BLaER1 (cell line): ENCODE results near the gene FOXD4.
"Not testable (repeated sequence)": the region's sequence is repeated elsewhere in the genome, so short reads cannot be mapped to it uniquely, and the experiment has no call there.

Experiments used
- H3K27ac ChIP-seq: shearing (Covaris generic); formaldehyde crosslinking; 2 replicates; pipeline ENCODE4 v1.8.1; 2022
- H3K27me3 ChIP-seq: shearing (Covaris generic); formaldehyde crosslinking; 2 replicates; pipeline ENCODE4 v1.8.1; 2022
- H3K36me3 ChIP-seq: shearing (Covaris generic); formaldehyde crosslinking; 2 replicates; pipeline ENCODE4 v1.8.1; 2022
- H3K4me1 ChIP-seq: shearing (Covaris generic); formaldehyde crosslinking; 2 replicates; pipeline ENCODE4 v1.8.1; 2022
- H3K4me2 ChIP-seq: shearing (Covaris generic); formaldehyde crosslinking; 2 replicates; pipeline ENCODE4 v1.8.1; 2022
- H3K4me3 ChIP-seq: shearing (Covaris generic); formaldehyde crosslinking; 2 replicates; pipeline ENCODE4 v1.8.1; 2022
- H3K9ac ChIP-seq: shearing (Covaris generic); formaldehyde crosslinking; 2 replicates; pipeline ENCODE4 v1.8.1; 2022
- H3K9me3 ChIP-seq: shearing (Covaris generic); formaldehyde crosslinking; 2 replicates; pipeline ENCODE4 v1.8.1; 2022
- H4K20me1 ChIP-seq: shearing (Covaris generic); formaldehyde crosslinking; 2 replicates; pipeline ENCODE4 v1.8.1; 2022

FOXD4 gene

DNA sequence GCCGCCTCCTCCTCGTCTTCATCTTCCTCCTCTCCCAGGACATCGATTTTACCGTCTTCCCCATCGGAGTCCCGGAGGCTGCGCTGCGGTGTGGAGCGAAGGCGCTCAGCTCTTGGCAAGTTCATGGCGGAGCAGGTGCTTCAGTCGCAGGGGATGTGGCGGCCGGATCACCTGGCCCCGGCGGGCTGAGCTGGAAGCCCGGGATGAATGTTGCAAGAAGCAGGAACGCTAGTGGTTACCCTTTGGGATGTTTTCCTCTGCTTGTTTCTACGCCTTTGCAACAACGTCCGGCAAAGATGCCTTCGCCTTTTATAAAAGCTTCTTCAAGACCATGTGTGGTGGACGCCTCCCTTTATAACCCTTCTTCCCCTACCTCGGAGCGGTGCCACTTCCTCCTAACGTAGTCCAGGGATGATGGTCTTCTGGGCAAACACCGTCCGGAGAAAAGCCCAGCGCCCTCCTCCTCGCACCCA lies at the start of gene FOXD4:
Gene FOXD4 (minus strand): TSS at position 423 of the 473 bp plus-strand sequence. CDS start 298 bp downstream, at position 125.
- H3K4me2 ChIP-seq, H3K9me3 ChIP-seq, H3K27ac ChIP-seq, H3K9ac ChIP-seq, H3K36me3 ChIP-seq, H3K4me3 ChIP-seq: not testable (repeated sequence)
- Histone ChIP-seq H3K27me3 (peaks cover 53% of the 10 kb centered on the region), H3K4me1 (peaks cover 12% of the 10 kb centered on the region), H4K20me1 (peaks cover 29% of the 10 kb centered on the region)

DNA sequence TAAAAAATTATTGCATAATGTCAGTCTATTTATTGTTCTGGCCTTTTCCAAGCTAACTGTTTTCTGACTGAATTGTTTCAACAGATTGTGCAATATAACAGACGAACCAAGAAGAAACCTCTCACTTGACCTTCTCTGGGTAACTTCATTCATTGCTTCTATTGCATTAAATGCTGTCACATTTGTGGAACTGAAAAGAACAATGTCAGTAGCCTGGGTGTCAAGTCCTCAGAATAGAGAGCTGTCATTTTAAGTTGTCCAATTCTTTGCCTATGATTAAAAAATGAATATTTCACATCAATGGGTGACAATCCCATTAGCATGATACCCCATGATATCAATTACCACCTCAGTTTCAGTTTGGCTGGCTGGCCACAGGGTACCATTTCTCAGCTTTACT lies 41.7 kb upstream of the FOXD4 start:
- not testable (repeated sequence) for H4K20me1 ChIP-seq, H3K36me3 ChIP-seq, H3K27ac ChIP-seq, H3K4me2 ChIP-seq, H3K4me1 ChIP-seq, H3K4me3 ChIP-seq, H3K9me3 ChIP-seq, H3K27me3 ChIP-seq, H3K9ac ChIP-seq

DNA sequence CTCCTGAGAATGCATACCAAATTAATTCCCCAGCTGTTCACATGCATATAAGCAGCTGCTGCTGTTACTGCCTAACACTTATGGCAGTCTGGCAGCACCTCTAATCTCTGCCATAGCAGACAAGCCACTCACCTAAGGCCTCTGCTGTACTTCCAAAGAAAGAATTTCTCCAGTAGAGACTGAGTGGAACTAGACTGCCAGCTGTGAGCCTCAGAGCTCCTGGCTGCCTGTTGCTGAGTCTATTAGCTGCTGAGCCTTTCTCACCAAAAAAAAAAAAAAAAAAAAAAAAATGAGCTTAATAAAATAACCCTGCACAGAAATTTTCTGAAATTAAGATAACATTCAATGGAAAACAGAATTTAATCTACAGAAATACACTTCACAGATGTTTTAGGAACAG lies 33.0 kb upstream of the FOXD4 start:
- H3K27me3 ChIP-seq, H3K9me3 ChIP-seq, H4K20me1 ChIP-seq, H3K4me3 ChIP-seq, H3K27ac ChIP-seq, H3K9ac ChIP-seq, H3K4me1 ChIP-seq, H3K4me2 ChIP-seq, H3K36me3 ChIP-seq: not testable (repeated sequence)

DNA sequence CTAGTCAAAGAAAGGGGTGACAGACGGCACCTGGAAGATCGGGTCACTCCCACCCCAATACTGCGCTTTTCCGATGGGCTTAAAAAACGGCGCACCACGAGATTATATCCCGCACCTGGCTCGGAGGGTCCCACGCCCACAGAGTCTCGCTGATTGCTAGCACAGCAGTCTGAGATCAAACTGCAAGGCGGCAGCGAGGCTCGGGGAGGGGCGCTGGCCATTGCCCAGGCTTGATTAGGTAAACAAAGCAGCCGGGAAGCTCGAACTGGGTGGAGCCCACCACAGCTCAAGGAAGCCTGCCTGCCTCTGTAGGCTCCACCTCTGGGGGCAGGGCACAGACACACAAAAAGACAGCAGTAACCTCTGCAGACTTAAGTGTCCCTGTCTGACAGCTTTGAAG lies 21.7 kb upstream of the FOXD4 start:
- not testable (repeated sequence) for H4K20me1 ChIP-seq, H3K36me3 ChIP-seq, H3K4me2 ChIP-seq, H3K4me3 ChIP-seq, H3K4me1 ChIP-seq, H3K27ac ChIP-seq, H3K9ac ChIP-seq, H3K9me3 ChIP-seq, H3K27me3 ChIP-seq

DNA sequence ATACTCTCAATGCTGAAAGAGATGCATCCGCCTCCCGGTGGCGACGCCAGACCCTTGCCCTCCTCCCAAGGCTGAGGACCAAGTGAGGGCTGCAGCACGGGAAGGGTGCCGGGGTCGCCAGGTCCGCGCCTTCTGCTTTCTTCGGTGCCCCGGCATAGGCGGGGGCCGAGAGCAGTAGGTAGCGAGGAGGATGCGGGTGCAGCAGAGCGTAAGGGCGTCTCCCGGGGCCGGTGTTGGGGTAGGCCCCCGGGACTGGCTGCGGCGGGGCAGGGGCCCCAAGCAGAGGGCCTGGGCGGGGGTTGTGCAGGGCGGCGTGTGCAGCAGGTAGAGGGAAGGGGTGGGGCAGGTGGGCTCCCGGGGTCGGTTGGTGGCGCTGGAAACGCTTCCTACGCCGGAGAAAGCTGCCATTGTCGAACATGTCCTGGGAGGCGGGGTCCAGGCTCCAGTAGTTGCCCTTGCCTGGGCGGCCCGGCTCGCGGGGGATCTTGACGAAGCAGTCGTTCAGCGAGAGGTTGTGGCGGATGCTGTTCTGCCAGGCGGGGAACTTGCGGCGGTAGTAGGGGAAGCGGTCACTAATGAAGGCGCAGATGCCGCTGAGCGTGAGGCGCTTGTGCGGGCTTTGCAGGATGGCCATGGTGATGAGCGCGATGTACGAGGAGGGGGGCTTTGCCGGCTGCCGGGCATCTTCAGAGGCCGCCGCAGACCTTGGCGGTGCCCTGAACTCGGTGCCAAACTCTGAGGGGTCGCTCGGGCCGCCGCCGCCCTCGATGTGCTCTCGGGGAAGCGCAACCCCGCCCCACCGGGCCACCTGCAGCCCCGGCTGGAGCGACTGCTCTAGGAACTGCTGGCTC lies 848 bp downstream of the FOXD4 start:
- H3K27ac ChIP-seq: not testable (repeated sequence)

DNA sequence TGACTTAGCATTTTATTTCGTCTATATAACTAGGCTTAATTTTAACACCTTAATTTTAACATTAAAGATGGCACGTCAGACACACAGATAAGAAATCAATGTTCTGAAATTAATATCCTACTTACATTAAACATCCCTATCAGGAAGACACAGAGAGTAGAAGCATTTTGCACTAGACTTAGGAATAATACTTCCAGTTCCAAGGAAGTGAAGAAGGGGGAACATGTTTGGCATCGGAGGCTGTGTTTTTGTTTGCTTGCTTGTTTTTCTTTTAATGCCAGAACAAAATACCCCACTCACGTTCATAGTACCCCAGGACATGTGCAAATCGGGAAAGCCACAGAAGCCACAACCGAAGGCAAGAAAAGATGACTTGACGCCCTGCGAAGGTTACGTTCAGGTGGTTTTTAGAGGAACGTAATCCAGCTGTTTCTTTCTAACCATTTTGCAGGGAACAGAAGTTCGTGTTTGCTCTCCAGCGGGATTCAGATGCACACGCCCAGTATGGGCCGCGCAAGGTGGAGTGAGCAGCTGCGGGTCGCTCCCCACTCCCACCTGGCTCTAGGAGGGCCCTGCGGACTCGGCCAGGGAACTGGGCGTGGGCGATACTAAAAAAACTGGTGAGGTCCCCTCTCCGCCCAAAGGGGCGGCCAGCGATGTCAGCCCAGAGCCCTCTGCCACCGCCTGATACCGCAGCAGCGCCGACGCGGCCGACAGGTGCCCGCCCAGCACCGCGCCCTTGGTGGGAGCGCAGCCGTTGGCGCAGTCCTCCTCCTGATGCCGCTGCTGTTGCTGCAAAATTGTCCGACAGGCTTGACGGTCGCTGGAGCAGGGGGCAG lies 1.8 kb downstream of the FOXD4 start:
- not testable (repeated sequence) for H3K36me3 ChIP-seq, H3K9me3 ChIP-seq, H3K4me2 ChIP-seq, H3K27ac ChIP-seq, H3K4me3 ChIP-seq, H3K9ac ChIP-seq
- Histone ChIP-seq H3K27me3 (peaks cover 65% of the 10 kb centered on the region), H3K4me1 (peaks cover 12% of the 10 kb centered on the region), H4K20me1 (peaks cover 36% of the 10 kb centered on the region)

More for the DNA sequence above, 848 bp downstream of the FOXD4 start:
- H4K20me1 ChIP-seq: peaks cover 35% of the 10 kb centered on the region
- H3K4me1 ChIP-seq: peaks cover 12% of the 10 kb centered on the region
- H3K27me3 ChIP-seq: peaks cover 59% of the 10 kb centered on the region
- not testable (repeated sequence) for H3K9ac ChIP-seq, H3K36me3 ChIP-seq, H3K4me2 ChIP-seq, H3K4me3 ChIP-seq, H3K9me3 ChIP-seq

DNA sequence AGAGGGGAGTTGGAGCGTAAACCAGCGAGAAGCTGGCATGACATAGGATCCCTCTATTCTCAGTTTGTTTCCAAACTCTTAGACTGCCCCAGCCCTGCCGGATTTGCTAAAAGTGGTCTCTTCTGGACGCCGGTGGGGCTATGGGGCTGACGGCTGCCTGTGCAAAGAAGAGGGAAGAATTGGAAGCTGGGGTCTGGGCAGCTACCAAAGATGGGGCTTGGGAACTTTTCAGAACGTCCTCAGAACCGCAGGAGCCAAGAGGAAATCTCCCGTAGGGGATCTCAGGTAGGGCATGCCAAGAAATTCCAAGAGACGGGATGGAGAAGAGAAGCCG lies 3.1 kb downstream of the FOXD4 start:
- not testable (repeated sequence) for H3K36me3 ChIP-seq, H3K4me3 ChIP-seq, H3K9me3 ChIP-seq, H3K27ac ChIP-seq, H3K9ac ChIP-seq, H3K4me2 ChIP-seq
- Histone ChIP-seq H3K27me3 (peaks cover 70% of the 10 kb centered on the region), H4K20me1 (peaks cover 36% of the 10 kb centered on the region), H3K4me1 (peaks cover 12% of the 10 kb centered on the region)

DNA sequence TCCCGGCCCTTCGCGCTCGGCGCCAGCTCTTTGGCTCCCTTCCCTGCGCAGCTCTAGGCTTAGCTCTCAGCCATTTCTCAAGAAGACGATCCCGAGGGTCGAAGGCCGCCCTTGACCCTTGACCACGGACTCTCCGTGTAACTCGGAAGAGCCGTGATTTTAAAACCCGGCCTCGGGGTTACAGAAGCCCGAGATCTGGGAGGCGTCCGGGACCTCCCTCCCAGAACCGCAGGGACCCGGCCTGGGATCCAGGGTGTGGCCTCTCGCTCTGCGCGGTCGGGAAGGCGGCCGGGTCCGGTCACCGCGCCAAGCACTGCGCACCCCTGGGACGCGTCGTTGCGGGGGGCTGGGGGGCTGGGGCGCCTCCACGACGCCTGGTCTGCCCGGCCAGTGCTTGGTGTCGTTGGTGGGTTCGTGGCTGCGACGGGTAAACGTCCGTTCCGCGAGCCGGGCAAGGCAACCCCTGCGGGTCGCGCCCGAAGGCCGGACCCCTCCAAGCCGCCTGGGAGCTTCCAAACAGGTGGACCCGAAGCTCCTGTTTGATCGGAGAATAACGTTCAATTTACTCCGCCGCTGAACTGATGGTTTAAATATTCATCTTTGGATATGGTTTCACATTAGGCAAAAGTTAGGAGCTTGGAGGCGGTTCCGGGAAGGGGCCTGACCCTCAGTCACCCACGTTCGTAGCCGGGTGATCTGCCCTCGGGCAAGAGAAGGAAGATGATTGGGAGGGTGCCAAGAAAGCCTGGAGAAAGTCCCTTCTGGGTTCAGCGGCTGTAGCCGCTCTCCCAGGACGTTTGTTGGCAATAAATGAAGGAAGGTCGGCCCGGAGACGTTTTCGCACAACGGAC lies 3.7 kb downstream of the FOXD4 start:
- not testable (repeated sequence) for H3K36me3 ChIP-seq, H3K27ac ChIP-seq, H3K9me3 ChIP-seq, H3K9ac ChIP-seq
- Histone ChIP-seq H3K4me2 (peak overlapping the region; percentile 66), H3K4me3 (peak overlapping the region; percentile 49), H3K4me1 (peaks cover 12% of the 10 kb centered on the region), H4K20me1 (peaks cover 36% of the 10 kb centered on the region), H3K27me3 (peaks cover 76% of the 10 kb centered on the region)

DNA sequence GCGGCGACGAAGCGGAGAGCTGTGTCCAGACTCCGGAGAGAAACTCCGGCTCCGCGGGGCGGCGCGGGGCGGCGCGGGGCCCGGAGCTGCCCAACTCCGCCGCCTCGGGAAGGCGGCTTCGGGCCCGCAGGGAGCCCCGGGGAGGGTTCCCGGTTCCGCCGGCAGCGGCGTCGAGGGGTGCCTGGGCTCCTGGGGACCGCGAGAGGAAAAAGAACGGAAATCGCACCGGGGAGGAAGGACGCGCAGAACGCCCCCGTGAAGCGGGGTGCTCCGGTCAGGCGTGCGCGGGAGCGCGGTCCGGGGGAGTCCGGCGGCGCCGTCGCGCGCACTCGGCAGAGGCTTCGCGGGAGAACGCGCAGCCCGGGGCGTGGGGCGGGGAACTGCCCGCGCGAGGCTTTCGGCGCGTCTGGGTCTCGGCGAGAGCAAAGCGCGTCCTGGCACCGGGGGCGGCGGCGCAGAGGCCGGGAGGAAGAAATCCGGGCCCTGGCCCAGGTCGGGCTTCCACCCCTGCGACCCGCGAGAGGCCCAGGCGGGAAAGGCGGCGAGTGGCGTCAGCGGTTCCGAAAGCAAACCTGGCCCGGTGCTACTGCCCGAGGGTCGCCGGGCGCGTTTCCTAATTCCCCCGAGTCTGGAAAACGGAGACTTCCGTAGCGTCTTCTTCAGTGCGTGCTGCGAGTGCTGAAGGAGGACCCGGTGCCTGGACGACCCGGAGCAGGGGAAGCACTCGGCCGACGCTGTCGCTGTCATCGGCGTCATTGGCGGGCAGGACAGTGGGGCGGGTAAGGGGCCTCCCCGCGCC lies 4.5 kb downstream of the FOXD4 start:
- H3K27me3 ChIP-seq: peaks cover 84% of the 10 kb centered on the region
- peak overlapping the region; percentile 66 for H3K4me2 ChIP-seq
- H3K27ac ChIP-seq, H3K36me3 ChIP-seq, H3K9ac ChIP-seq, H3K9me3 ChIP-seq: not testable (repeated sequence)
- peaks cover 36% of the 10 kb centered on the region for H4K20me1 ChIP-seq
- peaks cover 12% of the 10 kb centered on the region for H3K4me1 ChIP-seq
- H3K4me3 ChIP-seq: peak overlapping the region; percentile 49

DNA sequence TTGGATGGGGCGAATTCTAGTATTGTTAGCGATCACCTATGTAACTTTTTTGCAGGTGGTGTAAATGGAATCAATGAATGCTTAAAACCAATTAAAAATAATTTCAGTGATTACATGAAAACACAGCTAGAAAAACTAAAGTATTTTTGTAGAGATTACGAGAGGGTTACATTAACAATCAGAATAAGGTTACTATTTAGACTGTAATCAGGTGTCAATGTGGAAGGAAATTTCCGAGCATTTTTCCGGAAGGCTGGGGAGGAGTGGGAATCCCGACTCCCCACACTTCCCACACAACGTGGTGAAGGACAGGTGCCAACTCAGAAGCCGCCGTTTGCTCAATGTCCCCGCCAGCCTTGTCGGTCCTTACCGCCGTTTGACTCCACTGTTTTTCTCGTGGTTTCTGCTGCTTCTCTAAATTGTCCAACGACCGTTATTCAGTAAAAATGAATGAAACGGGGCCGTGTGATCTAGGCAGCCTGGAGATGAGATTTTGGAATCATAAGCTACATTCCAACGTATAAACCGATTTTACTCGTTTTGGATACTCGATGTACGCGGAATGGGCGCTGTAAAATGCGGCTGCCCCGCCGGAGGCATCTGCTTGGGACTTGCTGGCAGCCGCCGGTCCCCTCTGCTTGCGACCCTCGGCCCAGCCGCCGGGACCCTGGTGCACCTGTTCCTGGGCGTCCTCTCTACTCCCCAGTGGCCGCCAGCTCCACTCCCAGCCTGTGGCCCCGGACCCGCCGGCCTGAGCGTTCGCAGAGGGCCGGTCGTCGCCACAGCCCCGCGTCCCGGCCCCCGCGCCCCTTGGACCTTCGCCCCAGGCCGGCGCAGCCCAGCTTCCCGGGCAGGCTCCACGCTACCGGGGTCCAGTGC lies 5.4 kb downstream of the FOXD4 start:
- peaks cover 12% of the 10 kb centered on the region for H3K4me1 ChIP-seq
- H3K4me3 ChIP-seq, H3K9ac ChIP-seq, H3K36me3 ChIP-seq, H3K9me3 ChIP-seq, H3K27ac ChIP-seq: not testable (repeated sequence)
- H3K4me2 ChIP-seq: peak overlapping the region; percentile 66; the same call in 1 of the 2 replicates
- H4K20me1 ChIP-seq: peaks cover 36% of the 10 kb centered on the region
- H3K27me3 ChIP-seq: peaks cover 83% of the 10 kb centered on the region

DNA sequence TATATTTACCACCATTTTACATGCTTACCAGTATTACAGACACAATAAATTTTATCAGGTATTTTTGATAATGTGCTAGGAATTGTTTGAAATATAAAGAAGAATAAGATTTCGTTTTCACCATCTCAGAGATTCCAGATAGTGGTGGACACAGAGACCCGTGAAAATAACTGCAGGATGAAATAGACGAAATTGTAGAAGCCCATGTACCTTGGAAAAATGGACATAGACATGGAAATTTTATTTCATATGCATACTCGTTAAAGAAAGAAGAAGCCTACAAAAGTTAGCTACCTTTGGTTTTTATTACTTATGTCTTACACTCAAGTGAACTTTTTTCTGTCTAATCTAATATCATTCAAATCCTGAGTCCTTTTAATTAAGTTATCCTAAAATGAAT lies 7.5 kb downstream of the FOXD4 start:
- not testable (repeated sequence) for H3K9ac ChIP-seq, H3K9me3 ChIP-seq, H3K27ac ChIP-seq, H3K4me3 ChIP-seq, H3K36me3 ChIP-seq, H3K4me2 ChIP-seq
- H4K20me1 ChIP-seq: peaks cover 30% of the 10 kb centered on the region
- peaks cover 12% of the 10 kb centered on the region for H3K4me1 ChIP-seq
- H3K27me3 ChIP-seq: peaks cover 63% of the 10 kb centered on the region

DNA sequence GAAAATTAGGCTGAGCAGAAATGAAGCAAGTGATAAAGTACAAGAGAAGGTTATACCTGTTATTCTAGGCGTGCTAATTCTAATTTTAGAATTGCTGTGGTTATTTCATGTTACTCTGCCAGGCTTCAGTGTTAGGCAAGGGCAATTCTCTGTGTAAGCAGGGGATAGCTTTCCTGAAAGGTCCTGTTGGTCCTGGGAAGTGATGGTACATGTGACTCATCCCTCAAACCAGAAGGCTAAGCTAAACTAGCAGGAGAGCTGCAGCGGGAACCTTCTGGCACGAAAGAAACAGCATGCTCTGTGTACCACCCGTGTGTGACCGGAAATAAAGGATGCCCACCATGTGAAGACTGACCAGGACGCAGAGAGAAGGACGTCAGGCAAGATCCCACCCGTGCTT lies 8.7 kb downstream of the FOXD4 start:
- H3K27ac ChIP-seq, H3K9ac ChIP-seq, H3K4me2 ChIP-seq, H3K9me3 ChIP-seq, H3K36me3 ChIP-seq, H3K4me3 ChIP-seq: not testable (repeated sequence)
- peaks cover 12% of the 10 kb centered on the region for H3K4me1 ChIP-seq
- peaks cover 54% of the 10 kb centered on the region for H3K27me3 ChIP-seq
- H4K20me1 ChIP-seq: peaks cover 23% of the 10 kb centered on the region
